ENCODE data around the gene NELFB. TPM values are rescaled to one million over a fixed set of nuclear protein-coding genes. Genes with fewer than 3 reads are reported as not detected.
A peak's percentile ranks its signal among the peaks of the same experiment; 100 is the strongest.

The NELFB gene
- total RNA-seq, 1 donor = 47.1 TPM

DNA sequence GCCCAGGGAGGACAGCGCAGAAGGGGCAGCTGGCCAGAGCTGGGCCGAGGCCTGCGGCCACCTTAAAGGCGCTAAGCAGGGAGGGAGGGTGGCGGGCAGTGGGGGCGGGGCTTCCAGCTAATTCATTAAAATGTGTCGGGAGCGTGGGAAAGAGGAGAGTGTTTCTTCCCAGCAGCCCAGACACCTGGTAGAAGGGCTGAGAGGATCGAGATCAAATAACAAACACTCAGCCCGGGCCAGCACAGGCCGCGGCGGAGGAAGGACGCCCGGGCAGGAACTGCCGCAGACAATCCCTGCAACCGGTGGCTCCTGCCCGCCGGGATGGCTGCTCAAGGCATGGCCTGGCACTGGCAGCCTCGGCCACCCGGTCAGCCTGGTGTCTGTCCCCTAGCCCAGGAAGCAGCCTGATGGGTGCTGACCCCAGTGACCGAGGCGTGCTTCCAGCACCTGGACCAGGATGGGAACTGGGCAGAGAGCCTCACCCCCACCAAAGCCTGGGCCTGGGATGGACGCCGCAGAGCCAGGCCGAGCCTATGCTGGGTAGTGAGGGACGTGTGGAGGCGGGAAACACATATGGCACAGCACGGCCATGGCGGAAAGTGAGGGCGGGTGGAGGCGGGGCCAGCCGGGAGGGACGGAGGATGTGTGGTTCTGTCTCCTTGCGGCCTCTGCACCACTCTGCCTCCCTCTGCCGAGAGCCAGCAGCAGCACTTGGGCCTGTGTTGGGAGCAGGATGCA lies 50.1 kb downstream of the NELFB start:
- DNase-seq (ENCODE audit: low read depth) = peak; percentile 42
- TF ChIP-seq CTCF (IDR thresholded peaks at IDR 0.05; ENCODE audit: insufficient read depth, low read depth, low read length) = peak; percentile 21
- no peak overlapping the region for H3K4me3 ChIP-seq (ENCODE audit: low read depth, low read length)

- no peak for TF ChIP-seq CTCF (IDR thresholded peaks at IDR 0.05; ENCODE audit: insufficient read depth, low read depth, low read length)
- H3K4me3 ChIP-seq (ENCODE audit: low read depth, low read length) = no peak overlapping the region
- DNase-seq (ENCODE audit: low read depth) = no peak
Measured at GRCh38 chr9:137305798-137306065, 50.6 kb downstream of the NELFB start.

GRCh38 chr9:137306066-137306849 lies 51.1 kb downstream of the NELFB start:
- no peak overlapping the region for H3K4me3 ChIP-seq (ENCODE audit: low read depth, low read length)
- no peak for TF ChIP-seq CTCF (IDR thresholded peaks at IDR 0.05; ENCODE audit: insufficient read depth, low read depth, low read length)
- DNase-seq (ENCODE audit: low read depth) = no peak

- no peak for DNase-seq (ENCODE audit: low read depth)
- no peak for TF ChIP-seq CTCF (IDR thresholded peaks at IDR 0.05; ENCODE audit: insufficient read depth, low read depth, low read length)
- no peak overlapping the region for H3K4me3 ChIP-seq (ENCODE audit: low read depth, low read length)
Measured at GRCh38 chr9:137306850-137307254, 51.7 kb downstream of the NELFB start.

GRCh38 chr9:137307255-137308056 lies 52.3 kb downstream of the NELFB start:
- H3K4me3 ChIP-seq (ENCODE audit: low read depth, low read length) = no peak overlapping the region
- TF ChIP-seq CTCF (IDR thresholded peaks at IDR 0.05; ENCODE audit: insufficient read depth, low read depth, low read length) = no peak
- peak; percentile 25 for DNase-seq (ENCODE audit: low read depth)

GRCh38 chr9:137308057-137308619 lies 53.0 kb downstream of the NELFB start:
- TF ChIP-seq CTCF (IDR thresholded peaks at IDR 0.05; ENCODE audit: insufficient read depth, low read depth, low read length) = no peak
- peak; percentile 32 for DNase-seq (ENCODE audit: low read depth)
- no peak overlapping the region for H3K4me3 ChIP-seq (ENCODE audit: low read depth, low read length)
